LNCaP clone FGC (cell line): ENCODE data around the gene TNIK.

Experiments used
- DNase-seq: peaks from one replicate; pipeline ENCODE4 v3.0.0-alpha.2; 2011; ENCODE audit warnings: low read depth
- H3K4me3 ChIP-seq: 2 replicates; pipeline ENCODE4 v1.5.1; 2011; ENCODE audit warnings: mild to moderate bottlenecking, low read depth, low read length, control low read depth
- CTCF ChIP-seq: IDR thresholded peaks from 2 replicates; pipeline ENCODE4 v1.5.1; 2012; ENCODE audit warnings: mild to moderate bottlenecking; ENCODE audit not compliant: control insufficient read depth, insufficient read depth; ENCODE audit errors: extremely low read depth

Gene TNIK

DNA sequence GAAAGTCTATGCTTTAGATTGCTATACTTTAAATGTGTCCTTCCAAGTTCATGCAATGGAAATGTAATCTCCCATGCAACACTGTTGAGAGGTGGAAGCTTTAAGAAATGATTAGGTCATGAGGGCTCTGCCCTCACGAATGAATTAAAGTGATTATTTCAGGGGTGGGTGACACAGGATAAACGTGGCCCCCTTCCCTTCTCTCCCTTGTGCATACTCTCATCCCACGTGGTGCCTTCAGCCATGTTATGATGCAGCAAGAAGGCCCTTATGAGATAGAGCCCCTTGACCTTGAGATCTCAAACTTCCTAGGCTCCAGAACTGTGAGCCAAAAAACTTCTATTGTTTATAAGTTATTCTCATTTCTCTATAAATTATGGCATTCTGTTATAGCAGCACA, 183.3 kb downstream of the TNIK start:
- no peak for TF ChIP-seq CTCF
- H3K4me3 ChIP-seq = no peak overlapping the region
- DNase-seq = no peak

GRCh38 chr3:171274222-171274621, 186.0 kb downstream of the TNIK start:
- no peak for DNase-seq
- H3K4me3 ChIP-seq = no peak overlapping the region

DNA sequence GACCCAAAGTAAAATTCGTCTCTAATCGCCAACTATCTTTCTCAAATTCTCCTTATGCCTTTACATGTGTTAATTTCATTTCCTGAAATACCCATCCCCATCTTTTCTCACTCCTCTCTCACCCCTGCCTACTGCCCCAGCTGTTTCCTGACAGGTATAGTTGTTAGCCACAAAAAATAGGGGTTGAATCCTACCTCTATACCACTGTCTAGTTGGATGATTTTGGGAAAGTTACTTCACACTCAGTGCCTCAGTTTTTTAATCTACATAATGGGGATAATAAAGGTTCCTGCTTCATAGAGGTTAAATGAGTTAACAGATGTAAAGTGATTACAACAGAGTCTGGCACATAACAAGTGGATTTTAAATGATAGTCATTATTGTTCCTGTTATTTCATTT, 189.7 kb downstream of the TNIK start:
- DNase-seq = no peak
- TF ChIP-seq CTCF = no peak
- H3K4me3 ChIP-seq = no peak overlapping the region

More at GRCh38 chr3:171274222-171274621, 186.0 kb downstream of the TNIK start:
- no peak for TF ChIP-seq CTCF

GRCh38 chr3:171269542-171269941, 190.7 kb downstream of the TNIK start:
- DNase-seq = no peak
- H3K4me3 ChIP-seq = no peak overlapping the region
- no peak for TF ChIP-seq CTCF

DNA sequence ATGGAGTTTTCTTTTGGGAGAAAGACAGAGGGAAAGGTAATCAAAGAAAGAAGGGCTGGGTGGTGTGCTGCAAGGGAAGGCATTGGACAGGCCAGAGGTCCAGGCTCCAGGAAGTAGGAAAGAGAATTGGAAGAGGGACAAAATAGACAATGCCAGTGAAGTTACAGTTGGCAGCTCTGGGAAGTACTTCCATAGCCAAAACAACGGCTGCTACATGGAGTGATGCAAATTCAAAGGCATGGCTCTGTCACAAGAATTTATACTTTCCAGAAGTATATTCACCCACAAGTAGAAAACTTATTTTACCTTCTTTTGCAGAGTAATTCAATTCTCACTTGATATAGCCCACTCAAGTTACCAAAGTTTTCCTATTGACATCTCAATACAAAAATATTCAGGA, 191.5 kb downstream of the TNIK start:
- no peak for DNase-seq
- no peak overlapping the region for H3K4me3 ChIP-seq
- TF ChIP-seq CTCF = no peak

DNA sequence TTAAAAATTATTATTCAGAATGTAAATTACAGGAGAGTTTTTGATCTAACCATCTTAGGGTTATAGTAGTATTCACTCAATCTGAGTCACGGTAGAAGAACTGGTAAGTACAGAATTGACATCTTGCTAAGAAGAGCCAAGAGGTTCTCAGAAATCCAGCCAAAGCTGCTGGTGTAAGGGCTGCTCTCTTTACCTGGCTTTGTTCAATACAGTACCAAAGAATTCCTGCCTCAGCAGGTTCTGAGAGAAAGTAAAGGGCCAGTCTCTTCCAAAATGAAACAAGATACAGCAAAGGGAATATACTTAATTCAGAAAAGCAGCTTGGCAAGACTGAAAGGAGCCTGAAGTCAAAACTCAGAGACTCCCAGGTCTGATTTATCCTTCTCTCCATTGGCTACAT, 193.1 kb downstream of the TNIK start:
- DNase-seq = no peak
- H3K4me3 ChIP-seq = no peak overlapping the region
- TF ChIP-seq CTCF = no peak

DNA sequence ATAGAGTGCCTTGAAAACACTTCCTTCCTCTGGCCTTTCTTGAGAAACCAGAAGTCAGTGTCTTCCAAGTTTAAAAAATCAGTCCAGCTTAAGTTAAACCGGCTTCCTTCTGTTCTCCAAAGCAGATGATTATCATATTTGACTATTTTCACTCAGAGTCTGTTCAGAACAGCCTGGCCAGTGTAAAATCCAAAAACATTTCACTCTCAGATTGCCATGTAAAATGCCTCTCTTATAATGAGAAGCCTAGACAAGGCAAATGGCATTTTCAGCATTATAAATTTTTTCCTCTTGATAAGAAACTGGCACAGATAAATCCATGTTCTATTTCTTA, 193.5 kb downstream of the TNIK start:
- H3K4me3 ChIP-seq = no peak overlapping the region
- TF ChIP-seq CTCF = no peak
- no peak for DNase-seq
